Right renal pelvis (tissue), 4 donors: ENCODE measurements around the gene C4B. TPM values are rescaled to one million over a fixed set of nuclear protein-coding genes. Genes with fewer than 3 reads are reported as not detected.

ENCODE experiments used
- DNase-seq, 4 donors: peaks; one replicate each; pipeline ENCODE4 v3.0.0-alpha.2; 2013; ENCODE audit warnings: low read depth in 4 of 4, low spot score in 3 of 4, missing footprints in 1 of 4
- polyA plus RNA-seq, 4 donors: library from polyadenylated mRNA; unstranded; fragments of 120-200 nt; gene quantifications; one replicate each; pipeline ENCODE4 v1.2.1, GENCODE V29; 2013; ENCODE audit not compliant: insufficient read length in 4 of 4

Gene C4B
- polyA plus RNA-seq, 4 donors = 13.1 to 21.4 (median 17.3) TPM

GRCh38 chr6:32074996-32075532 lies 60.5 kb downstream of the C4B start:
- DNase-seq = no peak

GRCh38 chr6:32075781-32076180 lies 61.2 kb downstream of the C4B start:
- DNase-seq = no peak

- no peak for DNase-seq
Measured at GRCh38 chr6:32076321-32076809, 61.8 kb downstream of the C4B start.

GRCh38 chr6:32079566-32080290 lies 65.1 kb downstream of the C4B start:
- no peak for DNase-seq

- no peak for DNase-seq
Measured at GRCh38 chr6:32081168-32081990, 66.8 kb downstream of the C4B start.

- DNase-seq = no peak
Measured at GRCh38 chr6:32082478-32082877, 67.9 kb downstream of the C4B start.

GRCh38 chr6:32082935-32083334 lies 68.3 kb downstream of the C4B start:
- DNase-seq = no peak

- no peak for DNase-seq
Measured at GRCh38 chr6:32083812-32084768, 69.5 kb downstream of the C4B start.

GRCh38 chr6:32084780-32085179 lies 70.2 kb downstream of the C4B start:
- no peak for DNase-seq

Other genes with a start within 250 kb of the C4B start
- 10 to 100 TPM in 1 of 4 donors, 1 to 10 TPM in 3; 7.1 to 10.4 (median 8.7) TPM for gene VWA7, start 237.5 kb upstream of the C4B start, polyA plus RNA-seq
- gene VARS1, start 219.0 kb upstream of the C4B start, polyA plus RNA-seq = 10 to 100 TPM; 56.8 to 59.8 (median 59.0) TPM
- 10 to 100 TPM; 82.9 to 92.5 (median 84.0) TPM for gene LSM2, start 207.8 kb upstream of the C4B start, polyA plus RNA-seq
- 1 to 10 TPM; 3.8 to 4.8 (median 4.0) TPM for gene HSPA1L, start 199.5 kb upstream of the C4B start, polyA plus RNA-seq
- gene HSPA1A, start 199.3 kb upstream of the C4B start, polyA plus RNA-seq = 100 to 1,000 TPM in 2 of 4 donors, 10 to 100 TPM in 2; 93.4 to 143 (median 105) TPM
- 100 to 1,000 TPM; 106 to 189 (median 147) TPM for gene HSPA1B, start 187.1 kb upstream of the C4B start, polyA plus RNA-seq
- gene NEU1, start 152.0 kb upstream of the C4B start, polyA plus RNA-seq = 10 to 100 TPM; 76.5 to 91.2 (median 76.6) TPM
- 10 to 100 TPM; 44.2 to 55.2 (median 44.7) TPM for gene SLC44A4, start 135.8 kb upstream of the C4B start, polyA plus RNA-seq
- 10 to 100 TPM; 71.6 to 88.6 (median 77.8) TPM for gene EHMT2, start 117.1 kb upstream of the C4B start, polyA plus RNA-seq
- gene ZBTB12, start 112.7 kb upstream of the C4B start, polyA plus RNA-seq = 10 to 100 TPM; 21.6 to 27.7 (median 23.0) TPM
- gene C2, start 87.1 kb upstream of the C4B start, polyA plus RNA-seq = 1 to 10 TPM; 3.6 to 5.6 (median 4.3) TPM
- gene CFB, start 68.7 kb upstream of the C4B start, polyA plus RNA-seq = 10 to 100 TPM in 1 of 4 donors, 1 to 10 TPM in 3; 5.0 to 20.8 (median 6.1) TPM
- gene NELFE, start 55.8 kb upstream of the C4B start, polyA plus RNA-seq = 100 to 1,000 TPM in 1 of 4 donors, 10 to 100 TPM in 3; 88.2 to 102 (median 92.2) TPM
- gene SKIC2, start 55.6 kb upstream of the C4B start, polyA plus RNA-seq = 10 to 100 TPM; 41.1 to 51.1 (median 44.7) TPM
- gene DXO, start 42.7 kb upstream of the C4B start, polyA plus RNA-seq = 10 to 100 TPM; 28.9 to 30.7 (median 29.5) TPM
- 10 to 100 TPM; 11.1 to 23.7 (median 14.7) TPM for gene C4A, start 32.7 kb upstream of the C4B start, polyA plus RNA-seq
- 1 to 10 TPM in 1 of 4 donors, under 1 TPM in 3; 0.27 to 1.2 (median 0.95) TPM for gene CYP21A2, start 23.6 kb downstream of the C4B start, polyA plus RNA-seq
- 10 to 100 TPM in 1 of 4 donors, 1 to 10 TPM in 3; 3.2 to 11.2 (median 5.0) TPM for gene TNXB, start 94.5 kb downstream of the C4B start, polyA plus RNA-seq
- gene ATF6B, start 113.5 kb downstream of the C4B start, polyA plus RNA-seq = 100 to 1,000 TPM in 3 of 4 donors, 10 to 100 TPM in 1; 98.3 to 104 (median 101) TPM
- gene FKBPL, start 115.5 kb downstream of the C4B start, polyA plus RNA-seq = 1 to 10 TPM; 6.4 to 7.9 (median 7.4) TPM
- gene PRRT1, start 137.1 kb downstream of the C4B start, polyA plus RNA-seq = 1 to 10 TPM; 2.6 to 4.0 (median 3.2) TPM
- gene PPT2, start 139.3 kb downstream of the C4B start, polyA plus RNA-seq = 10 to 100 TPM; 33.8 to 39.2 (median 34.8) TPM
- 10 to 100 TPM; 24.6 to 31.6 (median 27.0) TPM for gene EGFL8, start 149.8 kb downstream of the C4B start, polyA plus RNA-seq
- gene AGPAT1, start 161.3 kb downstream of the C4B start, polyA plus RNA-seq = 100 to 1,000 TPM; 103 to 116 (median 108) TPM
- 100 to 1,000 TPM; 104 to 122 (median 109) TPM for gene RNF5, start 163.6 kb downstream of the C4B start, polyA plus RNA-seq
- gene AGER, start 169.5 kb downstream of the C4B start, polyA plus RNA-seq = 10 to 100 TPM; 15.9 to 26.6 (median 19.7) TPM
- 100 to 1,000 TPM; 171 to 198 (median 176) TPM for gene PBX2, start 175.4 kb downstream of the C4B start, polyA plus RNA-seq
- 10 to 100 TPM in 3 of 4 donors, 1 to 10 TPM in 1; 9.9 to 12.9 (median 10.8) TPM for gene GPSM3, start 177.8 kb downstream of the C4B start, polyA plus RNA-seq
- gene NOTCH4, start 209.3 kb downstream of the C4B start, polyA plus RNA-seq = 10 to 100 TPM; 16.1 to 21.6 (median 19.2) TPM